HEK293T (cell line): ENCODE data around the gene SPAG16.

Experiments used
- ARNT ChIP-seq: fragments of 450-650 bp; IDR thresholded peaks from 2 replicates; pipeline ENCODE4 v1.6.1; 2017; ENCODE audit warnings: mild to moderate bottlenecking
- FOXA1 ChIP-seq: fragments of 450-650 bp; IDR thresholded peaks from 2 replicates; pipeline ENCODE4 v1.6.1; 2016; ENCODE audit warnings: mild to moderate bottlenecking
- SP1 ChIP-seq: fragments of 450-650 bp; IDR thresholded peaks from 2 replicates; pipeline ENCODE4 v1.6.1; 2017

DNA sequence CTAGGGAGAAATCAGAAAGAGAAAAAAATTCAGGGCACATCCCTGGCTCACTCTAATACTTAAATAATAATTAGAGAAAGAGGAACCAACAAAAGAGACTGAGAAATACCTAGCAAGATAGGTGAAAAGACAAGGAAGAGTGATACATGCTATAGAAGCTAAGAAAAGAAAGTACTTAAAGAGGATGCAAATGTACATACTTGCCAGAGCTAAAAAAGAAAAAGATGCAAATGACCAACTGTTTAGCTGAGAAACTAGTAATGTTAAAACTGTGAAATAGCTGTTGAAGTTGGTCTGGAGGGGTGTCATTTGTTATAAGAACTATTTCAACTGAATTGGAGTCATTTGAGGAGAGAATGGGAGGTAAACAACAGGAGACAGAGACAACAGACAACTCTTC lies 412.2 kb downstream of the SPAG16 start:
- no peak for TF ChIP-seq ARNT
- TF ChIP-seq SP1: no peak
- no peak for TF ChIP-seq FOXA1
